ENCODE measurements around the gene RASGRP2.

- TF ChIP-seq CTCF (optimal IDR thresholded peaks at IDR 0.05 in 1 of 3, IDR thresholded peaks at IDR 0.05 in 1 of 3, conservative IDR thresholded peaks at IDR 0.05 in 1 of 3; ENCODE audit: extremely low read depth in 1 of 3, insufficient read depth in 2 of 3, low read length in 3 of 3), result peak; percentile 57 to 88 (median 87)
- TF ChIP-seq EZH2 (IDR thresholded peaks at IDR 0.05; ENCODE audit: low read length), result peak; percentile 18
These were observed 902 bp downstream of the RASGRP2 start for GRCh38 chr11:64742889-64743590.

Measured in keratinocyte (primary cell).